NCI-H82 treated with DMSO at 0.1 percent for 48 hours (cell line): ENCODE measurements around the gene CAMK2B.

Experiments used
- DNase-seq: peaks from one replicate; lab custom pipeline; 2025; ENCODE audit not compliant: unreplicated experiment; lab: John Stamatoyannopoulos, UW

The CAMK2B gene

GRCh38 chr7:44232901-44233715 lies 92.3 kb downstream of the CAMK2B start:
- DNase-seq: no peak

GRCh38 chr7:44232396-44232795 lies 93.0 kb downstream of the CAMK2B start:
- no peak for DNase-seq

GRCh38 chr7:44231088-44231487 lies 94.3 kb downstream of the CAMK2B start:
- DNase-seq: no peak

- no peak for DNase-seq
These were observed 95.1 kb downstream of the CAMK2B start for GRCh38 chr7:44230286-44230685.

- DNase-seq: no peak
These were observed 95.8 kb downstream of the CAMK2B start for GRCh38 chr7:44229546-44230105.

- DNase-seq: no peak
These were observed 96.6 kb downstream of the CAMK2B start for GRCh38 chr7:44228571-44229350.

- no peak for DNase-seq
These were observed 97.5 kb downstream of the CAMK2B start for GRCh38 chr7:44227911-44228310.

GRCh38 chr7:44226396-44226753 lies 99.0 kb downstream of the CAMK2B start:
- no peak for DNase-seq

GRCh38 chr7:44225566-44226395 lies 99.6 kb downstream of the CAMK2B start:
- no peak for DNase-seq

- DNase-seq: no peak
These were observed 100.3 kb downstream of the CAMK2B start for GRCh38 chr7:44224974-44225565.

- peak; percentile 27 for DNase-seq
These were observed 101.1 kb downstream of the CAMK2B start for GRCh38 chr7:44224080-44224973.

- no peak for DNase-seq
These were observed 101.9 kb downstream of the CAMK2B start for GRCh38 chr7:44223362-44224079.

- no peak for DNase-seq
These were observed 102.6 kb downstream of the CAMK2B start for GRCh38 chr7:44222776-44223261.

GRCh38 chr7:44222074-44222473 lies 103.3 kb downstream of the CAMK2B start:
- DNase-seq: no peak

GRCh38 chr7:44221231-44221791 lies 104.1 kb downstream of the CAMK2B start:
- no peak for DNase-seq

- DNase-seq: no peak
These were observed 104.9 kb downstream of the CAMK2B start for GRCh38 chr7:44220358-44221112.

- no peak for DNase-seq
These were observed 105.4 kb downstream of the CAMK2B start for GRCh38 chr7:44220046-44220357.
